ENCODE data around the gene THADA.

The THADA gene

DNA sequence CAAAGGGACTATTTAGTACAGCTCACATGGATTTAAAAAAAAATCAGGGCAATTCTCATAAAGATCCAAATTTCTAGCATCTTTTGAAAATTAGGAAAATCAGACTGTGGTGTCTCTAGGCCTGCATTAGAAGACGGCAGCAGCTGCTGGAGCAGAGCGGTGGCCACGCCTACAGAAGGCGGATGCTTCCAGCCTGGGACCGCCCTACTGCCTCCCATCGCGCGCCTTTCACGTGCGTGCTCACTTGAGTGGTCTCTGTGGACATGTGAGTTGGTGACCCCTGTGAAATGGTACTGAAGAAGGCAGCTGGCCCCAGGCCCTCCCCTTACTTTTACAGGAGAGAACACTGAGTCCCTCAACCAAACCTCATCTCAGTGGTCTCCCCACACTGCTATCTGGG lies 354.3 kb downstream of the THADA start:
- TF ChIP-seq, protein P1, sequence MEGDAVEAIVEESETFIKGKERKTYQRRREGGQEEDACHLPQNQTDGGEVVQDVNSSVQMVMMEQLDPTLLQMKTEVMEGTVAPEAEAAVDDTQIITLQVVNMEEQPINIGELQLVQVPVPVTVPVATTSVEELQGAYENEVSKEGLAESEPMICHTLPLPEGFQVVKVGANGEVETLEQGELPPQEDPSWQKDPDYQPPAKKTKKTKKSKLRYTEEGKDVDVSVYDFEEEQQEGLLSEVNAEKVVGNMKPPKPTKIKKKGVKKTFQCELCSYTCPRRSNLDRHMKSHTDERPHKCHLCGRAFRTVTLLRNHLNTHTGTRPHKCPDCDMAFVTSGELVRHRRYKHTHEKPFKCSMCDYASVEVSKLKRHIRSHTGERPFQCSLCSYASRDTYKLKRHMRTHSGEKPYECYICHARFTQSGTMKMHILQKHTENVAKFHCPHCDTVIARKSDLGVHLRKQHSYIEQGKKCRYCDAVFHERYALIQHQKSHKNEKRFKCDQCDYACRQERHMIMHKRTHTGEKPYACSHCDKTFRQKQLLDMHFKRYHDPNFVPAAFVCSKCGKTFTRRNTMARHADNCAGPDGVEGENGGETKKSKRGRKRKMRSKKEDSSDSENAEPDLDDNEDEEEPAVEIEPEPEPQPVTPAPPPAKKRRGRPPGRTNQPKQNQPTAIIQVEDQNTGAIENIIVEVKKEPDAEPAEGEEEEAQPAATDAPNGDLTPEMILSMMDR (conservative IDR thresholded peaks at IDR 0.05; ENCODE audit: low read length) = no peak
- DNase-seq (ENCODE audit: low read depth) = no peak
- H3K4me3 ChIP-seq (ENCODE audit: low read length) = no peak overlapping the region

DNA sequence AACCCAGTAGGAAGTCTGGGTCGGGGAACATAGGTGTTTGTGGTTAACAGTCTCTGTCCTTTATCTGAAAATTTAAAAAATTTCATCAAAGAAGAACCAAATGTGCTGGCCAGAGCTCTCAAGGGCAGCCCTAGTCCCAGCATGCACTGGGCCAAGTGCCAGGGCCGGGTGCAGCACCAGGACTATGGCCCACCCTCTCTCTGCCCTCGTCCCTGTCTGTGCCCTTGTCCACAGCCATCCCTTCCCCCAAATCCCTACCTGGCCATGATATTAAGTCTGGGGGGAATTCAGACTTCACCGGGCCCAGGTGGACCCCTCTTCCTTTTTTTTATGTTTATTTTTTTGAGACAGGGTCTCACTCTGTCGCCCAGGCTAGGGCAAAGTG lies 355.1 kb downstream of the THADA start:
- TF ChIP-seq, protein P1 (conservative IDR thresholded peaks at IDR 0.05; ENCODE audit: low read length) = no peak
- no peak for DNase-seq (ENCODE audit: low read depth)
- no peak overlapping the region for H3K4me3 ChIP-seq (ENCODE audit: low read length)

DNA sequence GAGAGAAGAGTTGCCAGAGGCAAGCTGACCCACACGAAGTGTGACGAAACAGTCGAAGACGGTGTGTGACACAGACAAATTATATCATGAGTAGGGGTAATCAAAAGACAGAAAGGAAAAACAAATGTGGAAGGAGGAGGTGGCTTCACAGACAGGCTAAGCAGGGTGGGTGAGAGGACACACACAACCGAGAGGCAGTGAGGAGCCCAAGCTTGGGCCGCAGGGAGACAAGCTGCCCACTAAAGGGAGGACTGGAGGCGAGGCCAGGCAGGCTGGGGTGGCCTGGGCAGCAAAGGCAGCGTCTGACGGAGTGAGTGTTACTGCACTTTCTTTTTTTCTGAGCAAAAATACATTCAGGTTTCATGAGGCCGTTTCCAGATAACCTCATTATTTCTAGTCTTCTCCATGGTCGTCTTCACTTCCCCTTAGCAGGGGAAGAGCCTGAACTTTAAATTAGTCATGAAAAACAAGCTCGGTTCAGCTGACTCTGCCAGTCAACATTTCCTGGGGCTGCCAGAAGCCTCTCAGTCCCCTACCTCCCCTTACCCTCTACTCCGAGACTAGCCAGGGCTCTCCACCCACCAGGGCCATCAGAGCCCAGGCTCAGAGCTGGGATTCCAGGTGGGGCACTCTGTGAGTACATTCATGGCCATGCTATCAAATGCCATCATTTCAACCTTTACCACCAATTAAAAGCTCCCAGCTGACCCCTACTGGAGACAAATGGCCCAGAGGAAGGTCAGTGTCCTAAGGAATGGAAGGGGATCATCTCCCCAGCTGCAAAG lies 355.7 kb downstream of the THADA start:
- no peak for DNase-seq (ENCODE audit: low read depth)
- no peak overlapping the region for H3K4me3 ChIP-seq (ENCODE audit: low read length)
- TF ChIP-seq, protein P1 (conservative IDR thresholded peaks at IDR 0.05; ENCODE audit: low read length) = no peak

DNA sequence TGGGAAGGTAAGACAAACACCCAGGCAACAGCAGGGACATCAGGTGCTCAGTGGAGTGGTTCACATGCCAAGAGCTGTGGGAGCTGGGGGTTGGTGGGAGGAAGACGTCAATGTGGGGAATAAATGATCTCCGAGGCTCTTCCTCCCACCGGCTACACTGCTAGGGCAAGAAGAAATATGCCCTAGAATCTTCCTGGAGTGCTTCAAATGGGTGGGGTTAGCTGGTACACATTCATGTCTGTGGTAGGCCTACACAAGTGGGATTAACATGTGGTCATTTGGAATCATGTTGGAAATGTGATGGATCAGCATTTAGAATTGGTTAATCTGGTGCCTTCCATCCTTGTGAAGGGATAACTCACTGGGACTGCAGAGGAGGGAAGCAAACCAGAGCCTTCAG lies 357.0 kb downstream of the THADA start:
- H3K4me3 ChIP-seq (ENCODE audit: low read length) = no peak overlapping the region

DNA sequence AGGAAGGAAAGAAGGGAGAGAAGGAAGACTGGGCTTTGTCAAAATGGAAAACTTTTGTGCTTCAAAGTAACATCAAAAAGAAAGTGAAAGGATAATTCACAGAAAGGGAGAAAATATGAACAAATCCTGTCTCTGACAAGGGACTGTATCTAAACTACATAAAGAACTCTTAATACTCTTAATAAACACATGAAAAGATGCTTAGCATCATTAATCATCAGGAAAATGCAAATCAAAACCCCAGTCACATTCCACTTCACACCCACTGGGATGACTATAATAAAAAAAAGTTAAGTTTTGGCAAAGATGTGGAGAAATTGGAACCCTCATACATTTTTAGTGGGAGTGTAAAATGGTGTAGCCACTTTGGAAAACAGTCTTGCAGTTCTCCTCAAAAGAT lies 357.7 kb downstream of the THADA start:
- peak; percentile 60 for DNase-seq (ENCODE audit: low read depth)
- no peak overlapping the region for H3K4me3 ChIP-seq (ENCODE audit: low read length)
- TF ChIP-seq, protein P1 (conservative IDR thresholded peaks at IDR 0.05; ENCODE audit: low read length) = no peak

More for the DNA sequence above, 357.0 kb downstream of the THADA start:
- TF ChIP-seq, protein P1 (conservative IDR thresholded peaks at IDR 0.05; ENCODE audit: low read length) = no peak
- DNase-seq (ENCODE audit: low read depth) = no peak

DNA sequence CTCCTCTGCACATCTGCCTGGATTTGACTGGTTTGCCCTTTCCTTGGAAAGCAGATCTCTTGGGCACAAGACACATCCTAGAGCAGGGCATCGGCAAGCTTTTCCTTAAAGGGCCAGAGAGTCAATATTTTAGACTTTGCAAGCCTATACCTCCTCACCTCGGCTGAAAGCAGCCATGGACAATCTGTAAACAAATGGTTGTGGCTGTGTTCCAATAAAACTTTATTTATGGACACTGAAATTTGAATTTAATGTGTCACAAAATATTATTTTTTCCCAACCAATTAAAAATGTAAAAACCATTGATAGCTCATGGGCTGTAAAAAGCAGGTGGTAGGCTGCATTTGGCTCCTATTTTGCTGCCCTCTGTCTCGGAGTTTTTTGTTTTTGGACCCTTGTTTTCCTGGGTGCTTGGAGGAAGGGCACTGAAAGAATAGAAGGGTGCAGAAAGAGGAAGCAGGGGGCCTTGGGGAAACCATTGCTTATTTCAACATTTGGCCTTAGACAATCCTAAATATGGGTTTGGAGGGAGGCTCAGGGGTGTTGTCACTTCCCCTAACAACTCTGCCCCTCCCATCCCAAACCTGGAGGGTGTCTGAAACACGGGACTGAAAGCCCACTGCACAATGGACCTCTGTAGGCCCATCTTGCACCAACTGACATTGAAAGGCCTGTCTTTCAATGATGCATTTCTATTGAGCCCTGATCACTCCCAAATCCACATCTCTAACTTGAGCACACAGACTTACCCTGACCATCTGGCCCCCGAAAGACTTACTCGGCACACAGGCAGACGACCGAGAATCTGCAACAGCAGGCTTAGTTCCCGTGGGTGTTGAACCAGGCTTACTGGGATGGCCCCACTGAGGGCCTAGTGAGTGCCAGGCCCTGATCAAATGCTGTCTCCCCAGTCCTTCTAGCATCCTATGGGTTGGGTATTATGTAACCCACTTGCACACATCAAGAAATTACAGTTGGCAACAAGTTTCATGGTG lies 362.3 kb downstream of the THADA start:
- DNase-seq (ENCODE audit: low read depth) = no peak
- H3K4me3 ChIP-seq (ENCODE audit: low read length) = no peak overlapping the region

More for the DNA sequence above, 362.3 kb downstream of the THADA start:
- TF ChIP-seq, protein P1 (conservative IDR thresholded peaks at IDR 0.05; ENCODE audit: low read length) = no peak

Measured in AG10803 (cell line).